K562 (cell line): ENCODE results near the gene SLC25A21. TPM values are rescaled to one million over a fixed set of nuclear protein-coding genes. Genes with fewer than 3 reads are reported as not detected.

Experiments
- BMI1 ChIP-seq: fragments of 150-350 bp; IDR thresholded peaks from 2 replicates; pipeline ENCODE4 v1.6.1; 2014; ENCODE audit warnings: low read length
- FOSL1 ChIP-seq: fragments of 200-800 bp; sonication (Bioruptor generic); conservative IDR thresholded peaks from 2 replicates; pipeline ENCODE4 v1.6.1; 2016; ENCODE audit warnings: missing genetic modification characterization, missing compliant biosample characterization
- HIVEP1 ChIP-seq: fragments of 250-450 bp; sonication (Bioruptor Pico); IDR thresholded peaks from 2 replicates; pipeline ENCODE4 v1.4.0; 2020; ENCODE audit warnings: mild to moderate bottlenecking
- KAT8 ChIP-seq: fragments of 450-650 bp; IDR thresholded peaks from 2 replicates; pipeline ENCODE4 v1.6.1; 2016; ENCODE audit warnings: low read depth, mild to moderate bottlenecking
- MGA ChIP-seq: fragments of 450-650 bp; IDR thresholded peaks from 2 replicates; pipeline ENCODE4 v1.6.1; 2016; ENCODE audit warnings: mild to moderate bottlenecking, moderate library complexity
- MNT ChIP-seq, 2 experiments: fragments of 450-650 bp; conservative IDR thresholded peaks; 2 replicates each; pipeline ENCODE4 v1.6.1; 2017; ENCODE audit warnings: mild to moderate bottlenecking in 2 of 2, moderate library complexity in 2 of 2
- NFIC ChIP-seq: fragments of 450-650 bp; IDR thresholded peaks from 2 replicates; pipeline ENCODE4 v1.6.1; 2017; ENCODE audit warnings: mild to moderate bottlenecking, inconsistent platforms
- RNF2 ChIP-seq: sonication (generic); IDR thresholded peaks from 2 replicates; pipeline ENCODE4 v1.6.1; 2016
- SMARCE1 ChIP-seq: fragments of 450-650 bp; IDR thresholded peaks from 2 replicates; pipeline ENCODE4 v1.7.1; 2016; ENCODE audit warnings: mild to moderate bottlenecking
- TCFL5 ChIP-seq: fragments of 250-450 bp; sonication (Bioruptor Pico); conservative IDR thresholded peaks from 2 replicates; pipeline ENCODE4 v1.6.1; 2021; ENCODE audit warnings: mild to moderate bottlenecking, moderate library complexity, matching md5 sums
- USF1 ChIP-seq: sonication (generic); formaldehyde crosslinking; IDR thresholded peaks from 2 replicates; pipeline ENCODE4 v1.9.0; 2022; ENCODE audit warnings: mild to moderate bottlenecking, missing genetic modification reagents
- ZBTB34 ChIP-seq: fragments of 250-450 bp; sonication (Bioruptor Pico); IDR thresholded peaks from 2 replicates; pipeline ENCODE4 v1.8.0; 2021; ENCODE audit warnings: mild to moderate bottlenecking, moderate library complexity
- ZNF766 ChIP-seq: fragments of 200-800 bp; sonication (Bioruptor generic); conservative IDR thresholded peaks from 2 replicates; pipeline ENCODE4 v1.6.1; 2016; ENCODE audit warnings: missing genetic modification characterization, missing compliant biosample characterization
- polyA plus RNA-seq, 8 experiments: library from polyadenylated mRNA; depleted of rRNA in 4 of 8; stranded (reverse) in 5 of 8; unstranded in 3 of 8; fragments of >200 nt; fragmentation: Nextera tagmentation in 2 of 8; fragmentation: Illumina TruSeq in 1 of 8; extraction: Ambion mirVana in 2 of 8; extraction: Trizol in 1 of 8; gene quantifications; 2 replicates each; pipeline versions ENCODE4 v1.2.1 to v1.2.3, GENCODE V29; 2011 to 2014; ENCODE audit warnings: inconsistent platforms in 1 of 8, missing spikeins in 1 of 8
- total RNA-seq, 7 experiments: library from RNA; depleted of rRNA in 6 of 7; stranded (reverse); fragments of >200 nt in 6 of 7; fragmentation: Illumina TruSeq in 2 of 7; extraction: Trizol in 2 of 7; gene quantifications; 2 replicates each; pipeline versions ENCODE4 v1.2.1 to v1.2.3, GENCODE V29; 2011 to 2021; ENCODE audit warnings: low replicate concordance in 1 of 7

Gene SLC25A21
- total and polyA plus RNA-seq, 9 of the 15 experiments (the other 6 are each of a cell fraction or from before 2014, with no cell fraction given), result 15.2 to 46.7 (median 28.7) TPM

- TF ChIP-seq MGA (peak; percentile 48; the same call in 1 of the 2 replicates), TCFL5 (CRISPR knock-in tag) (no peak), ZBTB34 (CRISPR knock-in tag) (no peak), MNT (conservative IDR thresholded peaks at IDR 0.05) (peak; percentile 34 to 70; a peak in 3 of 4 replicates), RNF2 (no peak), USF1 (CRISPR knock-in tag) (peak; percentile 67), BMI1 (no peak), FOSL1 (tag) (peak; percentile 72), HIVEP1 (CRISPR knock-in tag) (no peak), SMARCE1 (peak; percentile 72; the same call in 1 of the 2 replicates), ZNF766 (CRISPR knock-in tag) (no peak), KAT8 (no peak), NFIC (no peak)
These were observed 88.8 kb downstream of the SLC25A21 start (continued) for GRCh38 chr14:37083599-37083998.
